Measurements from ENCODE around the gene ST7. TPM values are rescaled to one million over a fixed set of nuclear protein-coding genes. Genes with fewer than 3 reads are reported as not detected.

The ST7 gene
- total and polyA plus RNA-seq, 5 donors from 2014 or later: 7.3 to 15.5 (median 9.9) TPM

GRCh38 chr7:117087639-117088396 is 134.5 kb downstream of the ST7 start:
- Histone ChIP-seq H3K27me3 (ENCODE audit: control insufficient read depth, insufficient read depth, low read length) (no peaks in the 10 kb centered on the region), H3K9me3 (ENCODE audit: control insufficient read depth in 2 of 2, low read length in 2 of 2) (no peaks in the 10 kb centered on the region), H3K4me1 (ENCODE audit: control insufficient read depth, insufficient read depth, low read length, poor library complexity, severe bottlenecking) (peaks cover 14% of the 10 kb centered on the region), H3K36me3 (ENCODE audit: control insufficient read depth, insufficient read depth, low read length) (no peaks in the 10 kb centered on the region), H3K4me3 (ENCODE audit: low read depth, low read length) (no peak overlapping the region), H3K27ac (ENCODE audit: insufficient read depth, low read length, poor library complexity, severe bottlenecking) (no peak overlapping the region)
- H3K4me3 Mint-ChIP-seq: peak overlapping the region in 2 of 4 donors; percentile 2 to 21
- peaks cover 10 to 19% (median 14%) of the 10 kb centered on the region in 4 donors for H3K4me1 Mint-ChIP-seq
- H3K9me3 Mint-ChIP-seq: no peaks in the 10 kb centered on the region
- H3K36me3 Mint-ChIP-seq: no peaks in the 10 kb centered on the region
- ATAC-seq (ENCODE audit: low read depth in 2 of 2) (no peak), DNase-seq (no peak)
- H3K27ac Mint-ChIP-seq: no peak overlapping the region
- H3K27me3 Mint-ChIP-seq: no peaks in the 10 kb centered on the region

GRCh38 chr7:117088623-117089194 is 135.4 kb downstream of the ST7 start:
- Mint-ChIP-seq H3K4me1 (peaks cover 10 to 19% (median 14%) of the 10 kb centered on the region in 4 donors), H3K36me3 (no peaks in the 10 kb centered on the region), H3K27ac (no peak overlapping the region), H3K9me3 (no peaks in the 10 kb centered on the region), H3K27me3 (no peaks in the 10 kb centered on the region), H3K4me3 (no peak overlapping the region)
- Histone ChIP-seq H3K27me3 (ENCODE audit: control insufficient read depth, insufficient read depth, low read length) (no peaks in the 10 kb centered on the region), H3K4me1 (ENCODE audit: control insufficient read depth, insufficient read depth, low read length, poor library complexity, severe bottlenecking) (peaks cover 14% of the 10 kb centered on the region), H3K9me3 (ENCODE audit: control insufficient read depth in 2 of 2, low read length in 2 of 2) (no peaks in the 10 kb centered on the region), H3K4me3 (ENCODE audit: low read depth, low read length) (no peak overlapping the region), H3K36me3 (ENCODE audit: control insufficient read depth, insufficient read depth, low read length) (no peaks in the 10 kb centered on the region), H3K27ac (ENCODE audit: insufficient read depth, low read length, poor library complexity, severe bottlenecking) (no peak overlapping the region)
- DNase-seq (no peak), ATAC-seq (ENCODE audit: low read depth in 2 of 2) (no peak)

GRCh38 chr7:117090791-117091190 is 137.5 kb downstream of the ST7 start:
- H3K27ac Mint-ChIP-seq: peak overlapping the region in 1 of 3 donors; percentile 36
- Histone ChIP-seq H3K9me3 (ENCODE audit: control insufficient read depth in 2 of 2, low read length in 2 of 2) (no peaks in the 10 kb centered on the region), H3K27ac (ENCODE audit: insufficient read depth, low read length, poor library complexity, severe bottlenecking) (no peak overlapping the region), H3K36me3 (ENCODE audit: control insufficient read depth, insufficient read depth, low read length) (no peaks in the 10 kb centered on the region), H3K27me3 (ENCODE audit: control insufficient read depth, insufficient read depth, low read length) (no peaks in the 10 kb centered on the region), H3K4me3 (ENCODE audit: low read depth, low read length) (no peak overlapping the region), H3K4me1 (ENCODE audit: control insufficient read depth, insufficient read depth, low read length, poor library complexity, severe bottlenecking) (peaks cover 14% of the 10 kb centered on the region)
- DNase-seq: no peak
- no peak for ATAC-seq (ENCODE audit: low read depth in 2 of 2)
- H3K36me3 Mint-ChIP-seq: no peaks in the 10 kb centered on the region
- peaks cover 10 to 23% (median 14%) of the 10 kb centered on the region in 4 donors for H3K4me1 Mint-ChIP-seq
- no peak overlapping the region for H3K4me3 Mint-ChIP-seq
- no peaks in the 10 kb centered on the region for H3K9me3 Mint-ChIP-seq
- no peaks in the 10 kb centered on the region for H3K27me3 Mint-ChIP-seq

GRCh38 chr7:117091721-117092120 is 138.4 kb downstream of the ST7 start:
- Mint-ChIP-seq H3K27me3 (no peaks in the 10 kb centered on the region), H3K27ac (no peak overlapping the region), H3K9me3 (no peaks in the 10 kb centered on the region), H3K36me3 (no peaks in the 10 kb centered on the region), H3K4me1 (peaks cover 9 to 18% (median 10%) of the 10 kb centered on the region in 4 donors), H3K4me3 (no peak overlapping the region)
- Histone ChIP-seq H3K27ac (ENCODE audit: insufficient read depth, low read length, poor library complexity, severe bottlenecking) (no peak overlapping the region), H3K9me3 (ENCODE audit: control insufficient read depth in 2 of 2, low read length in 2 of 2) (no peaks in the 10 kb centered on the region), H3K36me3 (ENCODE audit: control insufficient read depth, insufficient read depth, low read length) (no peaks in the 10 kb centered on the region), H3K27me3 (ENCODE audit: control insufficient read depth, insufficient read depth, low read length) (no peaks in the 10 kb centered on the region), H3K4me3 (ENCODE audit: low read depth, low read length) (no peak overlapping the region), H3K4me1 (ENCODE audit: control insufficient read depth, insufficient read depth, low read length, poor library complexity, severe bottlenecking) (peaks cover 13% of the 10 kb centered on the region)
- ATAC-seq (ENCODE audit: low read depth in 2 of 2): no peak
- no peak for DNase-seq

- no peaks in the 10 kb centered on the region for H3K9me3 Mint-ChIP-seq
- no peak overlapping the region for H3K27ac Mint-ChIP-seq
- H3K4me3 Mint-ChIP-seq: no peak overlapping the region
- no peaks in the 10 kb centered on the region for H3K27me3 Mint-ChIP-seq
- Histone ChIP-seq H3K4me1 (ENCODE audit: control insufficient read depth, insufficient read depth, low read length, poor library complexity, severe bottlenecking) (peaks cover 4% of the 10 kb centered on the region), H3K27me3 (ENCODE audit: control insufficient read depth, insufficient read depth, low read length) (no peaks in the 10 kb centered on the region), H3K36me3 (ENCODE audit: control insufficient read depth, insufficient read depth, low read length) (no peaks in the 10 kb centered on the region), H3K27ac (ENCODE audit: insufficient read depth, low read length, poor library complexity, severe bottlenecking) (no peak overlapping the region), H3K9me3 (ENCODE audit: control insufficient read depth in 2 of 2, low read length in 2 of 2) (no peaks in the 10 kb centered on the region), H3K4me3 (ENCODE audit: low read depth, low read length) (no peak overlapping the region)
- peaks cover 3 to 8% (median 4%) of the 10 kb centered on the region in 4 donors for H3K4me1 Mint-ChIP-seq
- no peak for DNase-seq
- no peaks in the 10 kb centered on the region for H3K36me3 Mint-ChIP-seq
- ATAC-seq (ENCODE audit: low read depth in 2 of 2): no peak
Observed at GRCh38 chr7:117092785-117093184, 139.5 kb downstream of the ST7 start.

GRCh38 chr7:117094457-117094856 is 141.2 kb downstream of the ST7 start:
- ATAC-seq (ENCODE audit: low read depth in 2 of 2) (peak in 1 of 2 donors; percentile 18), DNase-seq (peak in 1 of 3 donors; percentile 18)
- H3K27ac Mint-ChIP-seq: no peak overlapping the region

GRCh38 chr7:117095055-117095454 is 141.8 kb downstream of the ST7 start:
- Histone ChIP-seq H3K36me3 (ENCODE audit: control insufficient read depth, insufficient read depth, low read length) (no peaks in the 10 kb centered on the region), H3K4me1 (ENCODE audit: control insufficient read depth, insufficient read depth, low read length, poor library complexity, severe bottlenecking) (no peaks in the 10 kb centered on the region), H3K9me3 (ENCODE audit: control insufficient read depth in 2 of 2, low read length in 2 of 2) (no peaks in the 10 kb centered on the region), H3K27me3 (ENCODE audit: control insufficient read depth, insufficient read depth, low read length) (no peaks in the 10 kb centered on the region), H3K4me3 (ENCODE audit: low read depth, low read length) (no peak overlapping the region), H3K27ac (ENCODE audit: insufficient read depth, low read length, poor library complexity, severe bottlenecking) (no peak overlapping the region)
- ATAC-seq (ENCODE audit: low read depth in 2 of 2) (no peak), DNase-seq (no peak)
- Mint-ChIP-seq H3K4me1 (peaks cover 0 to 4% (median 0%) of the 10 kb centered on the region in 4 donors), H3K4me3 (no peak overlapping the region), H3K27me3 (no peaks in the 10 kb centered on the region), H3K27ac (no peak overlapping the region), H3K9me3 (no peaks in the 10 kb centered on the region), H3K36me3 (peaks cover 4% of the 10 kb centered on the region)

More at GRCh38 chr7:117094457-117094856, 141.2 kb downstream of the ST7 start:
- Histone ChIP-seq H3K27ac (ENCODE audit: insufficient read depth, low read length, poor library complexity, severe bottlenecking) (no peak overlapping the region), H3K4me3 (ENCODE audit: low read depth, low read length) (no peak overlapping the region), H3K4me1 (ENCODE audit: control insufficient read depth, insufficient read depth, low read length, poor library complexity, severe bottlenecking) (no peaks in the 10 kb centered on the region), H3K9me3 (ENCODE audit: control insufficient read depth in 2 of 2, low read length in 2 of 2) (no peaks in the 10 kb centered on the region), H3K36me3 (ENCODE audit: control insufficient read depth, insufficient read depth, low read length) (no peaks in the 10 kb centered on the region), H3K27me3 (ENCODE audit: control insufficient read depth, insufficient read depth, low read length) (no peaks in the 10 kb centered on the region)
- H3K4me1 Mint-ChIP-seq: peaks cover 0 to 4% (median 0%) of the 10 kb centered on the region in 4 donors
- peaks cover 4% of the 10 kb centered on the region for H3K36me3 Mint-ChIP-seq
- no peak overlapping the region for H3K4me3 Mint-ChIP-seq
- H3K9me3 Mint-ChIP-seq: no peaks in the 10 kb centered on the region
- no peaks in the 10 kb centered on the region for H3K27me3 Mint-ChIP-seq

- H3K4me3 ChIP-seq (ENCODE audit: low read depth, low read length): no peak overlapping the region
- H3K4me3 Mint-ChIP-seq: no peak overlapping the region
- no peaks in the 10 kb centered on the region for H3K4me1 ChIP-seq (ENCODE audit: control insufficient read depth, insufficient read depth, low read length, poor library complexity, severe bottlenecking)
- ATAC-seq (ENCODE audit: low read depth in 2 of 2): no peak
- DNase-seq: no peak
- H3K36me3 ChIP-seq (ENCODE audit: control insufficient read depth, insufficient read depth, low read length): no peaks in the 10 kb centered on the region
- H3K9me3 Mint-ChIP-seq: no peaks in the 10 kb centered on the region
- no peaks in the 10 kb centered on the region for H3K9me3 ChIP-seq (ENCODE audit: control insufficient read depth in 2 of 2, low read length in 2 of 2)
- H3K36me3 Mint-ChIP-seq: peaks cover 4% of the 10 kb centered on the region
- no peak overlapping the region for H3K27ac Mint-ChIP-seq
- H3K27ac ChIP-seq (ENCODE audit: insufficient read depth, low read length, poor library complexity, severe bottlenecking): no peak overlapping the region
- H3K27me3 Mint-ChIP-seq: no peaks in the 10 kb centered on the region
- peaks cover 0 to 4% (median 0%) of the 10 kb centered on the region in 4 donors for H3K4me1 Mint-ChIP-seq
- H3K27me3 ChIP-seq (ENCODE audit: control insufficient read depth, insufficient read depth, low read length): no peaks in the 10 kb centered on the region
Observed at GRCh38 chr7:117096330-117096729, 143.0 kb downstream of the ST7 start.

Data from CD4-positive, CD25-positive, alpha-beta regulatory T cell (primary cell).